ENCODE results near the gene MYBPH.
A peak's percentile ranks its signal among the peaks of the same experiment; 100 is the strongest.

MYBPH gene
- total RNA-seq, result 0 to 0.07 reads per million in 2 donors

- DNase-seq, result no peak
Observed at GRCh38 chr1:203175237-203175826, at the start of gene MYBPH. Gene MYBPH, minus strand, starts transcription at chr1:203175826. Its CDS starts 71 bp downstream, at chr1:203175755.

GRCh38 chr1:203225071-203225470 lies 49.4 kb upstream of the MYBPH start:
- DNase-seq, result no peak

- no peak for DNase-seq
Observed at GRCh38 chr1:203223012-203223775, 47.6 kb upstream of the MYBPH start.

GRCh38 chr1:203219934-203220333 lies 44.3 kb upstream of the MYBPH start:
- no peak for DNase-seq

- DNase-seq, result no peak
Observed at GRCh38 chr1:203219171-203219570, 43.5 kb upstream of the MYBPH start.

- no peak for DNase-seq
Observed at GRCh38 chr1:203217668-203218067, 42.0 kb upstream of the MYBPH start.

- no peak for DNase-seq
Observed at GRCh38 chr1:203217139-203217655, 41.6 kb upstream of the MYBPH start.

GRCh38 chr1:203216274-203217138 lies 40.9 kb upstream of the MYBPH start:
- peak in 4 of 5 experiments; percentile 12 to 45 (median 17) for DNase-seq

- DNase-seq, result no peak
Observed at GRCh38 chr1:203215573-203215972, 39.9 kb upstream of the MYBPH start.

- DNase-seq, result no peak
Observed at GRCh38 chr1:203214871-203215270, 39.2 kb upstream of the MYBPH start.

- DNase-seq, result no peak
Observed at GRCh38 chr1:203213126-203213525, 37.5 kb upstream of the MYBPH start.

- no peak for DNase-seq
Observed at GRCh38 chr1:203211812-203212211, 36.2 kb upstream of the MYBPH start.

GRCh38 chr1:203210988-203211387 lies 35.4 kb upstream of the MYBPH start:
- DNase-seq, result no peak

GRCh38 chr1:203210350-203210749 lies 34.7 kb upstream of the MYBPH start:
- no peak for DNase-seq

- DNase-seq, result no peak
Observed at GRCh38 chr1:203208181-203208580, 32.6 kb upstream of the MYBPH start.

GRCh38 chr1:203207751-203208150 lies 32.1 kb upstream of the MYBPH start:
- no peak for DNase-seq

GRCh38 chr1:203206129-203206687 lies 30.6 kb upstream of the MYBPH start:
- DNase-seq, result no peak

- no peak for DNase-seq
Observed at GRCh38 chr1:203204756-203205155, 29.1 kb upstream of the MYBPH start.

GRCh38 chr1:203202431-203203245 lies 27.0 kb upstream of the MYBPH start:
- no peak for DNase-seq

- no peak for DNase-seq
Observed at GRCh38 chr1:203201516-203202205, 26.0 kb upstream of the MYBPH start.

GRCh38 chr1:203200916-203201315 lies 25.3 kb upstream of the MYBPH start:
- no peak for DNase-seq
